ENCODE data around the gene CRYBB3. TPM values are rescaled to one million over a fixed set of nuclear protein-coding genes. Genes with fewer than 3 reads are reported as not detected.
"Not testable (repeated sequence)": the region's sequence is repeated elsewhere in the genome, so short reads cannot be mapped to it uniquely, and the experiment has no call there.

Gene CRYBB3
- total and polyA plus RNA-seq, 3 donors from 2014 or later, result 0.63 to 0.67 TPM; not detected in 1

DNA sequence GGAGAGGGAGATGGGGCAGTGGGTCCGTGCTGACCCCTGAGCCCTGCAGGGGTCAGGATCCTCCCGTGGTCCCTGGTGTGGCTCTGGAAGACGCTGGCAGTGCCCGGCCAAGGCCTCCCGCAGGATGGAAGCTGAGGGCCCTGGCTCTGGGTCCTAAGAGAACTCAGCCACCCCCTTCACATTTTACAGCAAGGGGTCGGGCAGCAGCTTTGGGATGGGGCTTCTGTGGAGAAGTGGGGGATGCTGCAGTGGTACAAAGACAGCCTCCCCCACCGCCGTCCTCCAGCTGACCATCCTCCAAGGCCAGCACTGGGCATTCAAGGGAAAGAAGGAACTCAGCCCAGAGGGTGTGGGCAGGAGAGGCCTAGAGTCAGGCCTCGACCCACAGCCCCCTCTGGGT lies 21.8 kb upstream of the CRYBB3 start:
- TF ChIP-seq, protein P1, sequence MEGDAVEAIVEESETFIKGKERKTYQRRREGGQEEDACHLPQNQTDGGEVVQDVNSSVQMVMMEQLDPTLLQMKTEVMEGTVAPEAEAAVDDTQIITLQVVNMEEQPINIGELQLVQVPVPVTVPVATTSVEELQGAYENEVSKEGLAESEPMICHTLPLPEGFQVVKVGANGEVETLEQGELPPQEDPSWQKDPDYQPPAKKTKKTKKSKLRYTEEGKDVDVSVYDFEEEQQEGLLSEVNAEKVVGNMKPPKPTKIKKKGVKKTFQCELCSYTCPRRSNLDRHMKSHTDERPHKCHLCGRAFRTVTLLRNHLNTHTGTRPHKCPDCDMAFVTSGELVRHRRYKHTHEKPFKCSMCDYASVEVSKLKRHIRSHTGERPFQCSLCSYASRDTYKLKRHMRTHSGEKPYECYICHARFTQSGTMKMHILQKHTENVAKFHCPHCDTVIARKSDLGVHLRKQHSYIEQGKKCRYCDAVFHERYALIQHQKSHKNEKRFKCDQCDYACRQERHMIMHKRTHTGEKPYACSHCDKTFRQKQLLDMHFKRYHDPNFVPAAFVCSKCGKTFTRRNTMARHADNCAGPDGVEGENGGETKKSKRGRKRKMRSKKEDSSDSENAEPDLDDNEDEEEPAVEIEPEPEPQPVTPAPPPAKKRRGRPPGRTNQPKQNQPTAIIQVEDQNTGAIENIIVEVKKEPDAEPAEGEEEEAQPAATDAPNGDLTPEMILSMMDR (IDR thresholded peaks at IDR 0.05), result no peak
- TF ChIP-seq POLR2A (IDR thresholded peaks at IDR 0.05), result no peak
- WGBS, 2 donors, result 75% methylated on average over 9 of the region's 9 CpGs; no CpG with 5 or more reads in 1 of the 2 donors
- Histone ChIP-seq H3K4me3 (no peak overlapping the region), H3K27ac (no peak overlapping the region), H3K27me3 (no peaks in the 10 kb centered on the region), H3K9me3 (no peaks in the 10 kb centered on the region), H3K4me1 (no peaks in the 10 kb centered on the region), H3K36me3 (ENCODE audit: low read depth, missing control alignments) (no peaks in the 10 kb centered on the region)
- intact Hi-C loops (cut with DNase I; ENCODE audit: low total_unique reads), result no loop called here
- no peak for DNase-seq

DNA sequence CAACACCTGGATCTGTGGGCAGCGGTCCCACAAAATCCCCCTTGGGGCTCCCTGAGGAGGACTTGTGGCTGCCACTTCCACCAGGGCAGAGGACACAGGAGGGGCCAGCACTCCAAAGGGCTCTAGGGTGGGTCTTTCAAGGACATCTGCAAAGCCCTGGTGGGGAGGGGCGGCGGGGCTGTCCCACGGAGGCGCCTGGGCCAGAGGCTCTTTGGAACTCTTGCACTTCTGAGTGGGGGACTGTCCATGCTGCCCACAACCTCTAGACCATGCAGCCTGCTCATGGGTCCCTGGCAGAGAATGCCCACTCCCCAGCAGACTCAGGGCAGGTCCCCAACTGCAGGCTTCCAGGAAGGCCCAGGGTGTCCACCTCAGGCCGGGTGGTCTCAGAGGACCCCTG lies 21.3 kb upstream of the CRYBB3 start:
- WGBS, 2 donors, result 79% methylated on average over 6 of the region's 6 CpGs; no CpG with 5 or more reads in 1 of the 2 donors
- H3K36me3 ChIP-seq (ENCODE audit: low read depth, missing control alignments); H3K27me3 ChIP-seq; H3K9me3 ChIP-seq; intact Hi-C loops (cut with DNase I; ENCODE audit: low total_unique reads); H3K27ac ChIP-seq; DNase-seq; H3K4me3 ChIP-seq; H3K4me1 ChIP-seq: not testable (repeated sequence)

DNA sequence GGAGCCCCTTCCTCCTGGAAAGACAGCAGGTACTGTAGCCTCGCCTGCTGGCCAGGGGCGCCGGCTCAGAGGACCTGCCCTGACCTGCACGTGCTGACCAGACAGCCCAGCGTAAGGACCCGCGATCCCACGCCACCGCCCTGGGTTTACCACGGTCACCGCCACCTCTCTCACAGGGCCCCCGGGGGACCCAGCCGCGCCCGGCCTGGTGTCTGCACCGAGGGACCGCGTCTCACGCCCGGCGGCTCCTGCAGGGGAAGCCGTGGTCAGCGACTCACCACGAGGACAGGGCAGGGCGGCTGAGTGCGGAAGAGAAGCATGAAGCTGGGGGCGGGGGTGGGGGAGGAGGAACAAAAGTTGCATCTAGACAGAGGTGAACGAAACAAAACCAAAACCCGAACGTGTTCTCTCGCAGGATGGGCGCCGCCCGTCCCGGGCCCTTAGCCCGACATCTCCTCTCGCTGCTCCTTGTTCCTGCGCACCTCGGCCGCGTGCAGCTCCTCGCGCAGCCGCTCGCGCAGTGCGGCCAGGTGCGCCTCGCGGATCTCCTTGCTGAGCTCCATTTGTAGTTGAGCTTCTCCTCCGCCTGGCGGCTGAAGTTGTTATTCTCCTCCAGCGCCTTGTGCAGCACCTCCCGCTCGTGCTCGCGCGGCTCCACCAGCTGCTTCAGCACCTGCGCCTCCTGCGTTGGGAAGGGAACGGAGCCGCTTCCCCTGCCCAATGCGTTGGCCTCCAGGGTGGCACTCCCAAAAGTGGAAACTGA lies 20.6 kb upstream of the CRYBB3 start:
- H3K9me3 ChIP-seq; H3K36me3 ChIP-seq (ENCODE audit: low read depth, missing control alignments); H3K27ac ChIP-seq; H3K27me3 ChIP-seq; H3K4me1 ChIP-seq; intact Hi-C loops (cut with DNase I; ENCODE audit: low total_unique reads): not testable (repeated sequence)
- peak; percentile 24 for DNase-seq
- H3K4me3 ChIP-seq, result peak overlapping the region in 1 of 2 donors; percentile 23
- WGBS, 2 donors, result 52 to 53% methylated on average over 12 to 42 of the region's 63 CpGs

DNA sequence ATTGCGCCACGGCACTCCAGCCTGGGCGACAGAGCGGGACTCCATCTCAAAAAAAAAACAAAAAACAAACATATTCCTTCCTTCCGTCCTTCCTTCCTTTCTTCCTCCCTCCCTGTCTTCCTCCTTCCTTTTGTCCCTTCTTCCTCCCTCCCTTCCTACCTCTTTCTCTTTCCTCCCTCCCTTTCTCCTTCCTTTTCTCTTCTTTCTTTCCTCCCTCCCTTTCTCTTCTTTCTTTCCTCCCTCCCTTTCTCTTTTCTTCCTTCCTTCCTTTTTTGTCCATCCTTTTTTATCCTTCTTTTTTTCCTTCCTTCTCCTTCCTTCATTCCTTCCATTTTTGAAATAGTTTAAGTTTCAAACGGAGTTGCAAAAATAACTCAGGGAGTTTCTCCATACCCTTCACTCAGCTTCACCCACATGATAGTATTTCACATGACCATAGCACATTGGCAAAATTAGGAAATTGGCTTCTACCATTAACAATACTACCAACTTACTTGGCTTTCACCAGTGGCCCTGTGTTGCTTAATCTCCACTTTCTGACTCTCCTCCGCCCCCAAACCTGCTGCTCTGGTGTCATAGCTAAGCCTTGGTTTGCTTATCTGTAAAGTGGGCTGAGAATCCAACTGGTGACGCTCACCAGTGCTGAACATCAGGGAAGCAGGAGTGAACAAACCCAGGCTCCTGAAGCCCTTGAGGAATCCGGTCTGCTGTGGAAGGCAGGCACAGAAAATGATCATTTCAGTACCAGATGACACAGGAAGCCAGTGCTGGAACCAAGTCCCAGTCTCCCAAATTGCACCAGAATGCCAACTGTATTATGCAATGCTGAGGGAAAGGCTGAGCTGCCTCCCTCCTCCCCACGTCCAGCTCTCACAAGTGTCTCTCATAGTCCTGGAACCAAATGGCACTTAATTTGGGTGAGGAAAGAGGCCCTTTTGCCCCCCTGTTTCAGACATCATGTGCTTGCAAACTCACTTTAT lies 17.2 kb upstream of the CRYBB3 start:
- TF ChIP-seq, protein P1 (IDR thresholded peaks at IDR 0.05), result no peak
- TF ChIP-seq POLR2A (IDR thresholded peaks at IDR 0.05), result no peak
- Histone ChIP-seq H3K4me3 (no peak overlapping the region), H3K4me1 (no peaks in the 10 kb centered on the region), H3K27ac (no peak overlapping the region), H3K27me3 (no peaks in the 10 kb centered on the region), H3K9me3 (no peaks in the 10 kb centered on the region), H3K36me3 (ENCODE audit: low read depth, missing control alignments) (no peaks in the 10 kb centered on the region)
- no peak for DNase-seq
- WGBS, 2 donors, result 81 to 83% methylated on average over 10 of the region's 10 CpGs
- intact Hi-C loops (cut with DNase I; ENCODE audit: low total_unique reads), result no loop called here

DNA sequence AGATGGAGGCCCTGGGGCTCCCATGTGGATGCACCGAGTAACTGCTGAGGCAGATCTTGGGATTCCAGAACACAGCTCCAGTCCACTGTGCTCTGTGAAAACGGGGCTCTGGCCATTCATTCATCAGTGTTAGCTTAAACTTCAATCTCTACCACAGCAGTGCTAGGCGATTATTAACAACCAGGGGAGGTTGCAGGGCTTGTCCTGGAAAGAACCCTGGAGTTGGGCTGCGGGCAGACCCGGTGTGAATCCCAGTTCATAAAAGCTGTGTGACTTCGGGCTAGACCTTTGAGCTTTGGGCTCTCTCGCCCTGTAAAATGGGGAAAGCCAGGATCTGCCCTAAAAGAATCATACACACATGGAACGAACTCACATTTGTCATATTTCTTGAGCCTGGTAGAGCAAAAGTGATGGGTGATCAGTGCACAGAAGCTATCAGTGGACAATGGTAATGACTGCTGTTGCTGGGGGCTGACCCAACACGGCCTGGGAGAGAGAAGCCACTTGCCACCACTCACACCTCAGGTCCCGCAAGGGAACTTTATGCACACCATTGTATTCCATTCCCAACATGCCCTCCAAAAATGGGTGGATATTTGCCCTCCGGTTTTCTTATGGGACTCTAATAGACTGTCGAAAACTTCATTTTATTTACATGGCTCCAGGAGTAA lies 15.6 kb upstream of the CRYBB3 start:
- no peak for DNase-seq
- Histone ChIP-seq H3K27ac (no peak overlapping the region), H3K36me3 (ENCODE audit: low read depth, missing control alignments) (no peaks in the 10 kb centered on the region), H3K4me1 (no peaks in the 10 kb centered on the region), H3K9me3 (no peaks in the 10 kb centered on the region), H3K27me3 (no peaks in the 10 kb centered on the region), H3K4me3 (no peak overlapping the region)
- intact Hi-C loops (cut with DNase I; ENCODE audit: low total_unique reads), result no loop called here
- no peak for TF ChIP-seq POLR2A (IDR thresholded peaks at IDR 0.05)
- TF ChIP-seq, protein P1 (IDR thresholded peaks at IDR 0.05), result no peak
- WGBS, 2 donors, result 86 to 96% methylated on average over 11 to 12 of the region's 12 CpGs

All from testis (tissue), 3 donors.